Amygdala (tissue), 56 donors: ENCODE results near the gene BCAS3.
"Not testable (repeated sequence)": the region's sequence is repeated elsewhere in the genome, so short reads cannot be mapped to it uniquely, and the experiment has no call there.

Experiments used
- DNase-seq, 56 donors: peaks; one replicate each; lab custom pipeline; 2025; lab: John Stamatoyannopoulos, UW

Gene BCAS3

DNA sequence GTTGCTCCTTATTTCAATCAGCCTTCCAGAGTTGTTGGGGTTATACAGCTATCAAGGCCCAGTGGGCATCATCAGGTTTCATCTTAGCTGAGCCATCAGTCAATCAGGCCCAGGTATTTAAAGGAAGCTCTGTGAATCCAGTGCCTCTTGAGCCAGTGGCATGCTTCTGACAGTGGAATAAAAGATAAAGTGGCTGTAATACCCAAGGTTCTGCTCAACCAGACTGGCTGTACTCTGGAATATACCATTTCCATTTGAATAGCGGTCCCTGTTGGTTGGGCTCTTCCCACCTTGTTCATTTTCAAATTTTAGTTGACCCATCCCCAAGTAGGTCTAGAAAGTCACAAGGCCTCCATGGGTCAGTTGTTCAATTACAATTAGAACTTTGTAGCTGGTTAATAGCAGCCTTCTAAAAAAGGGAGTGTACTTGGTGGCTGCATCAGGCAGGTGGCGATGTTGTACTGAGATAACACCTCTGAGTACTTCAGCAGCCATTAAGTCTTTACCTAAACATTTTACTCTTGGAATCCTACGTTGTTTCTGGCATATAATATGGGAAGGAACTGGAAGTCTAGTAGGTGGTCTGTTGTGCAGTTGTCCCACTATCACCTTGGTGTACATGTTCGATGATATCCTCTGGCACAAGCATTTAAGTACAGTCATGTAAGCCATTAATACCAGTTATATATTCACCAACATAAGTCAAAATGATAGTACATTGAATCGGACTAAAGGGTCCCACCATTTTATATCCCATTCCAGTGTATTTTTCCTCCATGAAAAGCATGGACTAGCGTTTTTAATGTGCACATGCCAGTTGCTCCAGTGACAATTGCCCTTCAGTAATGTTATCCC is 294.1 kb downstream of the BCAS3 start:
- DNase-seq, result no peak

DNA sequence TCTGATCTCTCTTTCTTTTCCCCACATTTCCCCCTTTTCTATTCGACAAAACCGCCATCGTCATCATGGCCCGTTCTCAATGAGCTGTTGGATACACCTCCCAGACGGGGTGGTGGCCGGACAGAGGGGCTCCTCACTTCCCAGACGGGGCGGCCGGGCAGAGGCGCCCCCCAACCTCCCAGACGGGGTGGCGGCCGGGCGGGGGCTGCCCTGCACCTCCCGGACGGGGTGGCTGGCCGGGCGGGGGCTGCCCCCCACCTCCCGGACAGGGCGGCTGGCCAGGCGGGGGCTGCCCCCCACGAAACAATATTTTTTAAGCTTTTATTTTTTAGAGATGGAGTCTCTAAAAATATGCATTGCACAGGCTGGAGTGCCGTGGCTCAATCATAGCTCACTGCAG is 299.2 kb downstream of the BCAS3 start:
- not testable (repeated sequence) for DNase-seq

DNA sequence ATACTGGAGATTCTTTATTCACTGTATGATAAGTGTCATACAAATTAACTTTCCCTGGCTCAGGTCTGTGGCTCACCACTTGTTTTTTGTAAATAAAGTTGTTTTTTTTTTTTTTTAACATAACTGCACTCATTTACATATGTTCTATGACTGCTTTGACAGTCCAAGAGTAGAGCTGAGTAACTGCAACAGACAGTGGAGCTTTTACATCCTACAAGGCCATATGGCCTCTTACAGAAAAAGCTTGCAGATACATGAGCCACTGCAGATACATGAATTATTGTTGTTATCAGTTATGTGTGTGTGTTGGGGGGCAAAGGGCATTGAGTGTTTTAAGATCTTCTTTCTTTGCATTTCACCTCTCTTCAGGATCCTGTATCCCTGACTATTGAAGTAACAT is 311.7 kb downstream of the BCAS3 start:
- DNase-seq, result no peak

DNA sequence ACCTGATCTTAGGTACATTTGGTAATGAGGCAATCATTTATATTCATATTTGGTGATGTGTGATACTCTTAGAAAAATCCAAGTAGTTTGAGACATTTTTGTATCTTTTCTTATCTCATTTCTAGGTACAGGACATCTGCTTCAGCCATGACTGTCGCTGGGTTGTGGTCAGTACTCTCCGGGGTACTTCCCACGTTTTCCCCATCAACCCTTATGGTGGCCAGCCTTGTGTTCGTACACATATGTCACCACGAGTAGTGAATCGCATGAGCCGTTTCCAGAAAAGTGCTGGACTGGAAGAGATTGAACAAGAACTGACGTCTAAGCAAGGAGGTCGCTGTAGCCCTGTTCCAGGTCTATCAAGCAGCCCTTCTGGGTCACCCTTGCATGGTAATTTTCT is 312.2 kb downstream of the BCAS3 start:
- no peak for DNase-seq

DNA sequence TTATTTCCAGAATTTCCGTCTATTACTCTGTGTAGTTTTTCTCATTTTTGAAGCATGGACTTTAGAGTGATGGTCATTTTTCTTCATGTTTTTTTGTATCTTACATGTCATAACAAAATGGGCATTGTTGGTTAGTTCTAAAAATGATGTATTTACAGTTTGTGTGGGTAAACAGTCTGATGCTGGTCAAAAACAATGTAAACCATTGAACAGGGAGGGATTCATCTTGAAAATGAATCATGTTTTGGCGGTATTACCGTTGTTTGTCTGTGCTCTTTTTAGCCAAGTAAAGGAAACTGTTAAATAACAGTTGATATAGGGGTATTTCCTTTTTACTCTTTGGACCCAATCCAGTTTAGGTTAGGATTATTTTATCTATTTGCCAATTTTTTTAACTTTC is 315.8 kb downstream of the BCAS3 start:
- DNase-seq, result no peak

DNA sequence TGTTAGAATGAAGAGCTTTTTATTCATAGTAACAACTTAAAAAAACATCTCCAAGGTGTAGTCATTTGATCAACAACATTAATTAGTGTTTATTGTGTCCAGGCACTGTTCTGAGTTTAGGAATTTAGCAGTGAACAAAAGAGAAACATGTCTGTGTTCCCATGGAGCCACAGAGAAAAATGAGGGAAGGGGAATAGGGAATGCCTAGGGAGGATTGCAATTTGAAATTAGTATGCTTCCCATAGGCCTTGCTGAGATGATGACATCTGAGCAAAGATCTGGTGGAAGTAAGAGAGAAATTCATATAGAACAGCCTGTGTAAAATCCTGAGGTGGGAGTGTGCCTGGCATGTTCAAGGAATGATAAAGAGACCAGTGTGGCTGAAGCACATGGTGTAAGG is 318.0 kb downstream of the BCAS3 start:
- no peak for DNase-seq

DNA sequence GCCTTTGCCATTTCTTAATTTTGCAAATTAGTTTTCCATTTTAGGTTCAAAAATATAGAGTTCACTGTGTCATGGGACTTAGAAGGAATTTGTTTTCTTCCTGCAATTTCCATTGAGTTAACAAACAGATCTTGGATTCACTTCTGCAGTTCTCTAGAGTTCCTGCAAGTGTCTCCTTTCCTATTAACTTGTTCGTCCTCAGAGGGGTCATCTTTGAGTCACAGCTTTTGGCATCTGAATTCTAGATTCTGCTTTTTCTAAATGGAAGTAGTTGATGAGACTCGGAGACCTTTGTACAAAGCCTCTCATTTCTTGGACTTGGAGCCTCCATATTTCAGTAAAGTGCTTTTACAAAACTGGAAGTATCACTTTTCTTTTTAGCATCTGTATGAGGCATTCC is 323.3 kb downstream of the BCAS3 start:
- DNase-seq, result no peak

DNA sequence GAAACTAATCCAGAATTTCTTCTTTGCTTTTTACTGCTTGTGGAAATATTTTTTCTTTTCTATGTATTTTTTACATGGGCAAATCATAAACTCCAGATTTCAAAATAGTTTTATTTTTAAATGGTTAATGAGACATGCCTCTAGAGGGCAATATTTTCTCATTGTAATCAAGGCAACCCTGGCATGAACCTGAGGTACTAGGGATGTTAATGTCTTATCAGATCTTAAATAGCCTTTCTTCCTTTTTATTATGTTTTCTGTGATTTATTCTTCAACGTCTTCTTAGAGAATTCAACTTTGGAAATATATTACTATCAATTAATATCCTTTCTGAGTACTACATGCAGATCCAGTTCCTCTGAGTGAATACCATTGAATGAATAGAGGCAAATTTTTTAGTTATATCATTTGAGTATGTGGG is 324.7 kb downstream of the BCAS3 start:
- no peak for DNase-seq

DNA sequence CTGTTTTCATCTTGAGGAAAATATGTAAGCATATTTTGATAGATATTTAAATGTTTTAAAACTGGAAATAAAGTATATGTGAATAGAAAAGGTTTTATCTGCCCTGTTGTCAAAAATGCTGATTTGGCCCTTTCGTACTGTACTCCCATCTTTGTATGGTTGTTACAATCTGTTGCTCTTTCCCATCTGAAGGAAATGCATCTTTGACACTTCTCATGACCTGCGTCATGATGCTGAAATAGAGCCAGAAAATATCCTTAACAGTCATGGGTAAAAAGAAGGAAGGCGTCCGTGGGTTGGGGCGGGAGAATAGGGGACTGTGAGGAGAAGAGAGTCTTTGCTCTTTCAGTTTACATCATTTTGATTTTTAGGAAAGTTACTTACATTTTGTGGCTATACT is 327.7 kb downstream of the BCAS3 start:
- DNase-seq, result no peak

DNA sequence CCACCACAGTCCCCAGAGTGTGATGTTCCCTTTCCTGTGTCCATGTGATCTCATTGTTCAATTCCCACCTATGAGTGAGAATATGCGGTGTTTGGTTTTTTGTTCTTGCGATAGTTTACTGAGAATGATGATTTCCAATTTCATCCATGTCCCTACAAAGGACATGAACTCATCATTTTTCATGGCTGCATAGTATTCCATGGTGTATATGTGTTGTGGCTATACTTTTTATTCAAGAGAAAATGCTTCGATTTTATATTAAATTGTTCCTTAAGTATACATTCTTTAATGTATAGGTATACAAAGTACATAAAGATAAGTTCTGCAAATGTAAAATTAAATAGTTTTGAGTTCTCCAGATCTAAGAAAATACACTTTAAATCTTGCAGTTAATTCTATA is 328.3 kb downstream of the BCAS3 start:
- not testable (repeated sequence) for DNase-seq

DNA sequence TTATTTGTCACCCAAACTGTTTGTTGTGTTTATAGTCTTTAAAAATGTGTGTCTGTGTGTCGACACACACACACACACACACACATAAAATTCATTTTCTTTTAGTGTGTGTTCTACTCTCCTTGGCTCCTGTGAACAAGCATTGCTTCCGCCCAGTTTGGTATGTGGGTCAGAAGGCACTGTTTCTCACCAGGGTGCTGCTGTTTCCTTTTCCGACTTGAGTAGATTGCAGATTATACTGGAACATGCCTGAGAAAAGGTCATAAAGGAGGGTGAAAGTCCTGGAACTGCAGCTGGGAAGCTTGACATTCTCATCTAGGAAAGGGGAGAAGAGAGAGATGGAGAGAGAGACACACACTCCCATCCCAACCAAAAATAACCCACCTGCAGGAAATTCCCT is 330.3 kb downstream of the BCAS3 start:
- DNase-seq, result peak in 1 of 56 donors; percentile 1

DNA sequence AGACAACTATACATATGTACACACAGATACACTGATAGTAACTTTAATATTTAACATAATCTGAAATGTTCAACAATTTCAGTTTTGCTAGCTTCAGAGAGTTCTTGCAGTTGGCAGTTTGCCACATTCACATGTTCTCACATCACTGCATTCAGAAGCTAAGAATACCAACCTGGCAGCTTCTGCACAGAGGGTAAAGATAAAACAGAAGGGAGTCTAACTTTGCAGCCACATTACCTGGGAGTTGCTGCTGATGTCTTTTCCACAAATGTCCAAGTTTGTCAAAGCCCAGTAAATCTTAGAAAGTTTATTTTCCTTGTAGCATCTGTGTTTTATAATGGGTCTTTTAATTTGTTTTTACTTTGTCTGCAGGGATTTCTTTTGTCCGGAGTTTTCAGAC is 332.0 kb downstream of the BCAS3 start:
- DNase-seq, result peak in 2 of 56 donors; percentile 0

DNA sequence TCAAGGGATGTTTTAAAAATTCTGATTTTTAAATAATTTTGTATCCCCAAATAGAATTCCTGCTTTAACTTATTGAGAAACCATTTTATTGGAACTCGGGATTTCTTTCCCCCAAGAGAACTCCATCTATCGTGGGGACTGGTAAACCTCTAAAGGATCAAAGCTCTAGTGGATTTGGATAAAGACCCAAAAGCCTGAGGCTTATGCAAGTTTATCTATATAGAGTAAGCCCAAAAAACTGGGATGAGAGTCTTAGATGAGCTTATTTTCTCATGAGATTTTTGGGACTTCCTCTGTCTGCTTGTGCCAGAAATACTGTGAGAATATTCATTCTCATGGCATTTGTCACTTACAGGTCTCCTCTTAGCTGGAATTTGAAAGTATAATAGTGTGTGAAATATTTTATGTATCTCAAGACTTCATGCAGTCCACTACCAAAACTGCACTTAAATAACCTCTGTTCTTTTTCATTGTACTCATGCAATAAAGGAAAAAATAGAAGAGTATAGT is 333.1 kb downstream of the BCAS3 start:
- no peak for DNase-seq

DNA sequence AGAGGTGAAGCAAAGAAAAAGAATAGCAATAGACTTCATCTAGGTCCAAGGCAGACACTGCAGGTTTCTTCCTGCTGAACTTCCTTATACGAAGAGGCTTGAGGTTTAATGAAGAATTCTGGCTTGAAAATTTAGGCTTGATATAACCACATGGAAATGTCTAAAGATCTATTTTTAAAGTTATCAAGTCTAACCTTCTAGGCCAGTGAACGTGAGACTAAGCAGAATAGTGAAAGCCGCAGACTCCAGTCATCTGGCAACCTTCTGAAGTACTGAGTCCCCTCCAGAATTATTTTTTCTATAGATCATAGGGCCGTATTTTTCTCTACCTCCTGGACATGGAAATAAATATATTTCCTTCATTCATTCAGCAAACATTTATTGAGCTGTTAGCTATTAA is 333.6 kb downstream of the BCAS3 start:
- no peak for DNase-seq

DNA sequence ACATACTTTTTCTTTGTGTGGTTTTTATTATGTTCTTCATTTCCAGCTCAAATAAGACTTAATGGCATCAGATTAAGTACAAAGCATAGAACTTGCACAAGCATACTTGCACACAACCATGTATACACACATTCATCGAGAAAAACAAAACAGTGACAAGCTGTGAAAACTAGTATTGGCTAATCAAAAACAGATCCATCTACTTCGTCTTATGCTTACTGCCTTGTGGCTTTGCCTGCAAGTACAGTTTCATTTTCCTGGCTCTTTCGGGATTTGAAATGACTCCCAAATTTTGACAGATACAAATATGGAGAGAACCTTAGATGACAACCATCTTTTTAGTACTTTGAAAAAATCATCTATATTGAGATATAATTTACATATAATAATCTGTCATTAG is 338.3 kb downstream of the BCAS3 start:
- DNase-seq, result no peak

DNA sequence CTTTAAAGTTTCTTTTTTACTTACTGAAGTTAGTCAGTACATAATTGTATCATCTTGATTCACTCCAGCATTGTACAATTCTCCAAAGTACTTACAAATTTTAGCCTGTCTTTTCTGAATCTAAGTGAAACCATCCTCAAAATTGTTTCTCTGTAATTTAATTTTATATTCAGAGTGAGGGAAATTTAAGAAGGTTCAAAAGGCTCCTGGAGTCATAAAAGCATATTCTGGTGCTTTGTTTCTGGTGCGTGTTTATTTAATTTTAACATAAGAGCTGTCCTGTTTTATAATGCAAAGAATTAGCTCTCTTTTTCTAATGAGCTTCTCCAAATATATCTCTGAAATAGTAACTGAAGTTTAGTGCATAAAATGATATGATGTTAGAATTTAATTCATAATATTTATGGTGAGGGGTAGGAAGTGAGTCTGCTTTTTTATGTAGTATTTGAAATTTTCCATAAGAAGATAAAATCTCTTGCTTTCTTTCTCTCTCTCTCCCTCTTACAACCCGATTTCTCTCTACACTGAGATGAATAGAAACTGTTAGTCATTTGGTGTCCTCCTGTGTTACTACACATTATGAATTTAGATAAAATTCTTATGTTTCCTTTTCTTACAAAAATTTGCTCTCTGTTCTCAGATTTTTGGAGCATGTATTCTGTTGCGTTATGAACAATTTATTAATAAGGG is 339.8 kb downstream of the BCAS3 start:
- DNase-seq, result no peak

DNA sequence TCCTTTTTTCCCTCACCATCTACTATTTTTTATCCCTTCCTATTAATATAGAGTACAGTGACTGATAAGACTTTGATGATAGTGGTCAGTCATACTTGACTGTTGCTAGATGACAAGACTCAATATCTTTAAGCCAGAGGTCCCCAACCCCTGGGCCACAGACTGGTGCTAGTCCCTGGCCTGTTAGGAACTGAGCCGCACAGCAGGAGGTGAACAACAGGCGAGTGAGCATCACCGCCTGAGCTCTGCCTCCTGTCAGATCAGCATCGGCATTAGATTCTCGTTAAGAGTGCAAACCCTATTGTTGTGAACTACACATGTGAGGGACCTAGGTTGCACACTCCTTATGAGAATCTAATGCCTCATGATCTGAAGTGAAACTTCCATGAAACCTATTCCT is 341.3 kb downstream of the BCAS3 start:
- DNase-seq, result no peak

DNA sequence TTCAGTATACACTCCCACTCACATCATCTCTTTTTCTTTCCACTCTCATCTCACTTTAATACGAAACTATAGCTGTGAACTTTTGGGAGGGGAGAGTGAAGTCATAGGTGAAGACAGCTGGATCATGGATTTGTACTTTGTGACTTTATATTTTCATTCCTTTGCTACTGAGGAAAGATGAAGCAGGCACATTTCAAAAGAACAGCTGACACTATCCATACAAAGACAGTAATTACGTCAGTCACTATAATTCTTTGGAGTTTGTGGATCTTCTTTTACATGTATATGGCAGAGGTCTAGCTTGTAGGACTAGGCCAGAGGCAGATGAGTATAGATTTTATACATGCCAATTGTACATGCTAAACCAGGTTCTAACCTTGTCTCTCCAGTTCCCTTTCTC is 346.3 kb downstream of the BCAS3 start:
- no peak for DNase-seq

DNA sequence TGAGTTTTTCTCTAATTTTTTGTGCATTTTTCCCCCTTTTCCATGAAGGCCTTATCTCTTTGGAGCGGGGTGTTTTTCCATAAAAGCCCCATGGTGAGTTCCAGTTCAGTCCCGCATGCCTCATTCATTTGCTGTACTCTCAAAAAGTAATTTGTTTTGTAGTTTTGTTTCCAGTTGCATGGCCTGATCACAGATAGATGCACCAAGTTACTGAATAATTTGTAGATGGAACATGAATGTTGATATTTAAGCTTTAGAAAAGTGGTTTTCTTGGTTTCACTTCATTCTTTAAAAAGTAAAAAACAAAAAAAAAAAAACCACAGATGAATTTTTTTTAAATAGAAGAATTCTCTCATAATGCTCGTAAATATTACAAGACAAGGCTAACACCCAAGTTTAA is 349.2 kb downstream of the BCAS3 start:
- no peak for DNase-seq

DNA sequence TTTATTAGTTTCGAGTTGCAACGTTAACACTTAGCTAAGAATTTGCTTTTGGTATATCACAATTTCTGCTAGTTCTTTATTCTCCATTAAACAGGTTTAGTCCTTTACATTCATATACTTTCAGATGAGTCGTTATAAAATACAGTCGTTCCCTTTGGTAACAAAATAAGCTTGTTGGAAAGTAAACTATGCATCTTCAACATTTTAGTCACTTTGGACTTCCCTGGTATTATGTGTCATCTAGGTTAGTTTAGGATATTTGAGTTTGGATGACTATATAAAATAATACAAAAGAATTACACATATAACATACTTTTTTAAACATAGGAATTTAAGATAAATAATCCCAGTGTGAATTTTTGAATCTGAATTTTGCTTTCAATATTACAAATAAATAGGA is 351.5 kb downstream of the BCAS3 start:
- no peak for DNase-seq

DNA sequence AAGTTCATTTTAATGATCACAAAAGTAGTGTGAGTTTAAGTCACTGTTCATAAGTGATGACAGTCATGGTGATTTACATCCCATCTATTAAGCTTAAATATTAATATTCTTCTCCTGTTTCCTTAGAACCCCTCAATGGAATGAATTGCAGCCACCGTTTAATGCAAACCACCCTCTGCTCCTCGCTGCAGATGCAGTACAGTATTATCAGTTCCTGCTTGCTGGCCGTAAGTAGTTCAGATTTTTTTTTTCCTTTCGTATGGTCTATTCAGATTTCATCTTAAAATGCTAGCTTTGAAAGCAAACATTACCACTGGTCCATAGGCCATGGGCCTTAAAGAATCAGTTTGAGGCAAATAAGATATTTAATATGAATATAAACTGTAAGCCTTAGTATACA is 363.0 kb downstream of the BCAS3 start:
- DNase-seq, result no peak

DNA sequence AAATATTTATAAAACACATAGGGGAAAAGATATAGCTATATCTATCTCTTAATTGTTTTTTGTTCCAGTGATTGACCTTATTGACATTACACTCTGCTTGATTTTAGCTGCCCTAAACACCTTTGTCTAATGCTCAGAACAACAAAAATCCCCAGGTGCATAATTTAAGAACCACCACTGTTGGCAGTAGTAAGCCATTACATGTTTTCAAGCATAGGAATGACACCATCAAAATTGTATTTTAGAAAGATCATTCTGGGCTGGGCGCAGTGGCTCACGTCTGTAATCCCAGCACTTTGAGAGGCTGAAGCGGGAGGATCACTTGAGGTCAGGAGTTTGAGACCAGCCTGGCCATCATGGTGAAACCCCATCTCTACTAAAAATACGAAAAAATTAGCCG is 364.7 kb downstream of the BCAS3 start:
- DNase-seq, result not testable (repeated sequence)
